ENCODE measurements around the gene SLC12A9. TPM values are rescaled to one million over a fixed set of nuclear protein-coding genes. Genes with fewer than 3 reads are reported as not detected.

SLC12A9 gene
- total and polyA plus RNA-seq, 2 experiments from 2014 or later: 10.3 to 39.9 TPM

DNA sequence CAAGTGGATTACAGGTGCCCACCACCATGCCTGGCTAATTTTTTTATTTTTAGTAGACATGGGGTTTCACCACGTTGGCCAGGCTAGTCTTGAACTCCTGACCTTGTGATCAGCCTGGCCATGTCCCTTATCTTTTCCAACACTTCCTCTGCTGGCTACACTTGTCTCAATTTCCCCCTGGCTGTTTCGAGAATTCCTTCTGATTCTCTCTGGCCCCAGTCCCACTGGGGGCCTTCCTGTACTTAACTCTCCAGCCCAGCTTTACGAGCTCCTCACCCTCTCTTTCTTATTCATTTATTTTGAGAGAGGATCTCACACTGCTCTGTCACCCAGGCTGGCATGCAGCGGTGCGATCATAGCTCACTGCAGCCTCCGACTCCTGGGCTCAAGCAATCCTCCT is 33.7 kb upstream of the SLC12A9 start:
- Mint-ChIP-seq H3K4me3 (no peak overlapping the region), H3K9me3 (no peaks in the 10 kb centered on the region), H3K27me3 (ENCODE audit: insufficient read depth, low read depth, poor library complexity) (peaks cover 8% of the 10 kb centered on the region), H3K27ac (peak overlapping the region; percentile 77; the same call in 1 of the 2 replicates), H3K4me1 (no peaks in the 10 kb centered on the region), H3K36me3 (ENCODE audit: low read depth) (peaks cover 95% of the 10 kb centered on the region)
- H3K79me2 ChIP-seq (replicated peaks; ENCODE audit: insufficient read depth): peaks cover 15% of the 10 kb centered on the region
- 0 out of 2 replicates have a peak, but pooled peaks cover 20% of the 10 kb centered on the region for H3F3A ChIP-seq (replicated peaks; ENCODE audit: low read depth)
- H4K20me1 ChIP-seq (replicated peaks; ENCODE audit: insufficient read depth): peaks cover 20% of the 10 kb centered on the region
- no peaks in the 10 kb centered on the region for H3K9me2 ChIP-seq (ENCODE audit: insufficient read depth)
- H3K36me3 ChIP-seq (ENCODE audit: insufficient read depth): peaks cover 74% of the 10 kb centered on the region
- no peak overlapping the region for H3K4me3 ChIP-seq
- TF ChIP-seq, protein P1, sequence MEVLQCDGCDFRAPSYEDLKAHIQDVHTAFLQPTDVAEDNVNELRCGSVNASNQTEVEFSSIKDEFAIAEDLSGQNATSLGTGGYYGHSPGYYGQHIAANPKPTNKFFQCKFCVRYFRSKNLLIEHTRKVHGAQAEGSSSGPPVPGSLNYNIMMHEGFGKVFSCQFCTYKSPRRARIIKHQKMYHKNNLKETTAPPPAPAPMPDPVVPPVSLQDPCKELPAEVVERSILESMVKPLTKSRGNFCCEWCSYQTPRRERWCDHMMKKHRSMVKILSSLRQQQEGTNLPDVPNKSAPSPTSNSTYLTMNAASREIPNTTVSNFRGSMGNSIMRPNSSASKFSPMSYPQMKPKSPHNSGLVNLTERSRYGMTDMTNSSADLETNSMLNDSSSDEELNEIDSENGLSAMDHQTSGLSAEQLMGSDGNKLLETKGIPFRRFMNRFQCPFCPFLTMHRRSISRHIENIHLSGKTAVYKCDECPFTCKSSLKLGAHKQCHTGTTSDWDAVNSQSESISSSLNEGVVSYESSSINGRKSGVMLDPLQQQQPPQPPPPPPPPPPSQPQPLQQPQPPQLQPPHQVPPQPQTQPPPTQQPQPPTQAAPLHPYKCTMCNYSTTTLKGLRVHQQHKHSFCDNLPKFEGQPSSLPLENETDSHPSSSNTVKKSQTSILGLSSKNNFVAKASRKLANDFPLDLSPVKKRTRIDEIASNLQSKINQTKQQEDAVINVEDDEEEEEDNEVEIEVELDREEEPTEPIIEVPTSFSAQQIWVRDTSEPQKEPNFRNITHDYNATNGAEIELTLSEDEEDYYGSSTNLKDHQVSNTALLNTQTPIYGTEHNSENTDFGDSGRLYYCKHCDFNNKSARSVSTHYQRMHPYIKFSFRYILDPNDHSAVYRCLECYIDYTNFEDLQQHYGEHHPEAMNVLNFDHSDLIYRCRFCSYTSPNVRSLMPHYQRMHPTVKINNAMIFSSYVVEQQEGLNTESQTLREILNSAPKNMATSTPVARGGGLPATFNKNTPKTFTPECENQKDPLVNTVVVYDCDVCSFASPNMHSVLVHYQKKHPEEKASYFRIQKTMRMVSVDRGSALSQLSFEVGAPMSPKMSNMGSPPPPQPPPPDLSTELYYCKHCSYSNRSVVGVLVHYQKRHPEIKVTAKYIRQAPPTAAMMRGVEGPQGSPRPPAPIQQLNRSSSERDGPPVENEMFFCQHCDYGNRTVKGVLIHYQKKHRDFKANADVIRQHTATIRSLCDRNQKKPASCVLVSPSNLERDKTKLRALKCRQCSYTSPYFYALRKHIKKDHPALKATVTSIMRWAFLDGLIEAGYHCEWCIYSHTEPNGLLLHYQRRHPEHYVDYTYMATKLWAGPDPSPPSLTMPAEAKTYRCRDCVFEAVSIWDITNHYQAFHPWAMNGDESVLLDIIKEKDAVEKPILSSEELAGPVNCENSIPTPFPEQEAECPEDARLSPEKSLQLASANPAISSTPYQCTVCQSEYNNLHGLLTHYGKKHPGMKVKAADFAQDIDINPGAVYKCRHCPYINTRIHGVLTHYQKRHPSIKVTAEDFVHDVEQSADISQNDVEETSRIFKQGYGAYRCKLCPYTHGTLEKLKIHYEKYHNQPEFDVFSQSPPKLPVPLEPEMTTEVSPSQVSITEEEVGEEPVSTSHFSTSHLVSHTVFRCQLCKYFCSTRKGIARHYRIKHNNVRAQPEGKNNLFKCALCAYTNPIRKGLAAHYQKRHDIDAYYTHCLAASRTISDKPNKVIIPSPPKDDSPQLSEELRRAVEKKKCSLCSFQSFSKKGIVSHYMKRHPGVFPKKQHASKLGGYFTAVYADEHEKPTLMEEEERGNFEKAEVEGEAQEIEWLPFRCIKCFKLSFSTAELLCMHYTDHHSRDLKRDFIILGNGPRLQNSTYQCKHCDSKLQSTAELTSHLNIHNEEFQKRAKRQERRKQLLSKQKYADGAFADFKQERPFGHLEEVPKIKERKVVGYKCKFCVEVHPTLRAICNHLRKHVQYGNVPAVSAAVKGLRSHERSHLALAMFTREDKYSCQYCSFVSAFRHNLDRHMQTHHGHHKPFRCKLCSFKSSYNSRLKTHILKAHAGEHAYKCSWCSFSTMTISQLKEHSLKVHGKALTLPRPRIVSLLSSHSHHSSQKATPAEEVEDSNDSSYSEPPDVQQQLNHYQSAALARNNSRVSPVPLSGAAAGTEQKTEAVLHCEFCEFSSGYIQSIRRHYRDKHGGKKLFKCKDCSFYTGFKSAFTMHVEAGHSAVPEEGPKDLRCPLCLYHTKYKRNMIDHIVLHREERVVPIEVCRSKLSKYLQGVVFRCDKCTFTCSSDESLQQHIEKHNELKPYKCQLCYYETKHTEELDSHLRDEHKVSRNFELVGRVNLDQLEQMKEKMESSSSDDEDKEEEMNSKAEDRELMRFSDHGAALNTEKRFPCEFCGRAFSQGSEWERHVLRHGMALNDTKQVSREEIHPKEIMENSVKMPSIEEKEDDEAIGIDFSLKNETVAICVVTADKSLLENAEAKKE (CRISPR knock-in tag; IDR thresholded peaks at IDR 0.05): no peak
- TF ChIP-seq POLR2AphosphoS5 (IDR thresholded peaks at IDR 0.05; ENCODE audit: low read depth) (no peak), JUNB (IDR thresholded peaks at IDR 0.05; ENCODE audit: unreplicated experiment) (no peak), NANOG (IDR thresholded peaks at IDR 0.05; ENCODE audit: borderline replicate concordance) (no peak), ZNF114 (CRISPR knock-in tag; IDR thresholded peaks at IDR 0.05) (no peak), STAT1 (IDR thresholded peaks at IDR 0.05; ENCODE audit: unreplicated experiment) (no peak), ZNF331 (CRISPR knock-in tag; IDR thresholded peaks at IDR 0.05; ENCODE audit: low read depth) (no peak), EZH2phosphoT487 (IDR thresholded peaks at IDR 0.05; ENCODE audit: unreplicated experiment) (no peak), EZH2 (IDR thresholded peaks at IDR 0.05; ENCODE audit: low read depth, unreplicated experiment) (no peak), CREB1 (CRISPR knock-in tag; IDR thresholded peaks at IDR 0.05; ENCODE audit: low read depth) (no peak)
- TF ChIP-seq, protein P2, sequence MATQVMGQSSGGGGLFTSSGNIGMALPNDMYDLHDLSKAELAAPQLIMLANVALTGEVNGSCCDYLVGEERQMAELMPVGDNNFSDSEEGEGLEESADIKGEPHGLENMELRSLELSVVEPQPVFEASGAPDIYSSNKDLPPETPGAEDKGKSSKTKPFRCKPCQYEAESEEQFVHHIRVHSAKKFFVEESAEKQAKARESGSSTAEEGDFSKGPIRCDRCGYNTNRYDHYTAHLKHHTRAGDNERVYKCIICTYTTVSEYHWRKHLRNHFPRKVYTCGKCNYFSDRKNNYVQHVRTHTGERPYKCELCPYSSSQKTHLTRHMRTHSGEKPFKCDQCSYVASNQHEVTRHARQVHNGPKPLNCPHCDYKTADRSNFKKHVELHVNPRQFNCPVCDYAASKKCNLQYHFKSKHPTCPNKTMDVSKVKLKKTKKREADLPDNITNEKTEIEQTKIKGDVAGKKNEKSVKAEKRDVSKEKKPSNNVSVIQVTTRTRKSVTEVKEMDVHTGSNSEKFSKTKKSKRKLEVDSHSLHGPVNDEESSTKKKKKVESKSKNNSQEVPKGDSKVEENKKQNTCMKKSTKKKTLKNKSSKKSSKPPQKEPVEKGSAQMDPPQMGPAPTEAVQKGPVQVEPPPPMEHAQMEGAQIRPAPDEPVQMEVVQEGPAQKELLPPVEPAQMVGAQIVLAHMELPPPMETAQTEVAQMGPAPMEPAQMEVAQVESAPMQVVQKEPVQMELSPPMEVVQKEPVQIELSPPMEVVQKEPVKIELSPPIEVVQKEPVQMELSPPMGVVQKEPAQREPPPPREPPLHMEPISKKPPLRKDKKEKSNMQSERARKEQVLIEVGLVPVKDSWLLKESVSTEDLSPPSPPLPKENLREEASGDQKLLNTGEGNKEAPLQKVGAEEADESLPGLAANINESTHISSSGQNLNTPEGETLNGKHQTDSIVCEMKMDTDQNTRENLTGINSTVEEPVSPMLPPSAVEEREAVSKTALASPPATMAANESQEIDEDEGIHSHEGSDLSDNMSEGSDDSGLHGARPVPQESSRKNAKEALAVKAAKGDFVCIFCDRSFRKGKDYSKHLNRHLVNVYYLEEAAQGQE (IDR thresholded peaks at IDR 0.05; ENCODE audit: unreplicated experiment): no peak
- TF ChIP-seq, protein P3, sequence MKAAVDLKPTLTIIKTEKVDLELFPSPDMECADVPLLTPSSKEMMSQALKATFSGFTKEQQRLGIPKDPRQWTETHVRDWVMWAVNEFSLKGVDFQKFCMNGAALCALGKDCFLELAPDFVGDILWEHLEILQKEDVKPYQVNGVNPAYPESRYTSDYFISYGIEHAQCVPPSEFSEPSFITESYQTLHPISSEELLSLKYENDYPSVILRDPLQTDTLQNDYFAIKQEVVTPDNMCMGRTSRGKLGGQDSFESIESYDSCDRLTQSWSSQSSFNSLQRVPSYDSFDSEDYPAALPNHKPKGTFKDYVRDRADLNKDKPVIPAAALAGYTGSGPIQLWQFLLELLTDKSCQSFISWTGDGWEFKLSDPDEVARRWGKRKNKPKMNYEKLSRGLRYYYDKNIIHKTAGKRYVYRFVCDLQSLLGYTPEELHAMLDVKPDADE (IDR thresholded peaks at IDR 0.05): no peak
- TF ChIP-seq, protein P4, sequence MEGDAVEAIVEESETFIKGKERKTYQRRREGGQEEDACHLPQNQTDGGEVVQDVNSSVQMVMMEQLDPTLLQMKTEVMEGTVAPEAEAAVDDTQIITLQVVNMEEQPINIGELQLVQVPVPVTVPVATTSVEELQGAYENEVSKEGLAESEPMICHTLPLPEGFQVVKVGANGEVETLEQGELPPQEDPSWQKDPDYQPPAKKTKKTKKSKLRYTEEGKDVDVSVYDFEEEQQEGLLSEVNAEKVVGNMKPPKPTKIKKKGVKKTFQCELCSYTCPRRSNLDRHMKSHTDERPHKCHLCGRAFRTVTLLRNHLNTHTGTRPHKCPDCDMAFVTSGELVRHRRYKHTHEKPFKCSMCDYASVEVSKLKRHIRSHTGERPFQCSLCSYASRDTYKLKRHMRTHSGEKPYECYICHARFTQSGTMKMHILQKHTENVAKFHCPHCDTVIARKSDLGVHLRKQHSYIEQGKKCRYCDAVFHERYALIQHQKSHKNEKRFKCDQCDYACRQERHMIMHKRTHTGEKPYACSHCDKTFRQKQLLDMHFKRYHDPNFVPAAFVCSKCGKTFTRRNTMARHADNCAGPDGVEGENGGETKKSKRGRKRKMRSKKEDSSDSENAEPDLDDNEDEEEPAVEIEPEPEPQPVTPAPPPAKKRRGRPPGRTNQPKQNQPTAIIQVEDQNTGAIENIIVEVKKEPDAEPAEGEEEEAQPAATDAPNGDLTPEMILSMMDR (conservative IDR thresholded peaks at IDR 0.05; ENCODE audit: low read depth in 2 of 2): no peak
- no peak overlapping the region for H3K27ac ChIP-seq (ENCODE audit: low read depth)
- no peak overlapping the region for H3K4me2 ChIP-seq
- no peaks in the 10 kb centered on the region for H3K4me1 ChIP-seq (ENCODE audit: insufficient read depth)
- H3K27me3 ChIP-seq (ENCODE audit: insufficient read depth): no peaks in the 10 kb centered on the region
- H2AFZ ChIP-seq: no peak overlapping the region
- ATAC-seq (no peak), DNase-seq (ENCODE audit: low spot score) (no peak)

All from GM23338 (cell line).